ENCODE data around the gene SLC22A16.
"Not testable (repeated sequence)": the region's sequence is repeated elsewhere in the genome, so short reads cannot be mapped to it uniquely, and the experiment has no call there.

Gene SLC22A16

DNA sequence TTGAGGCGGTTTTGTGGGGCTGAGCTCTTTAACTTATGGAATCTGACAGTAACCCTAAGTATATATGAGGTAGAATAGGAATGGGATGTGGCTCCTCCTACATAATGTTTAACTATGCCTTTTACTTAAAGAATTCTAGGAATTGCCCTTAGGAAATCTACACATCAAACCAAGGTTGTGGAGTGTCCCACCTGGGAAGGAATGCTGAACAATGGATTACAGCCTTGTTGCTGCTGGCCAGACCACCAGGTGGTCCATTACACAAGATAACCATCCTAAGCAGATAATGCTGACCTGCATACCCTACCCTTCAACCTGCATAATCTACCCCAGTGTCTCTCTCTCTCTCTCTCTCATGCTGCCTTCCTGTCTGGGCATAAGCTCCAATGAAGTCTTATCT is 35.0 kb upstream of the SLC22A16 start:
- H4K91ac ChIP-seq (ENCODE audit: low read length) = no peak overlapping the region

DNA sequence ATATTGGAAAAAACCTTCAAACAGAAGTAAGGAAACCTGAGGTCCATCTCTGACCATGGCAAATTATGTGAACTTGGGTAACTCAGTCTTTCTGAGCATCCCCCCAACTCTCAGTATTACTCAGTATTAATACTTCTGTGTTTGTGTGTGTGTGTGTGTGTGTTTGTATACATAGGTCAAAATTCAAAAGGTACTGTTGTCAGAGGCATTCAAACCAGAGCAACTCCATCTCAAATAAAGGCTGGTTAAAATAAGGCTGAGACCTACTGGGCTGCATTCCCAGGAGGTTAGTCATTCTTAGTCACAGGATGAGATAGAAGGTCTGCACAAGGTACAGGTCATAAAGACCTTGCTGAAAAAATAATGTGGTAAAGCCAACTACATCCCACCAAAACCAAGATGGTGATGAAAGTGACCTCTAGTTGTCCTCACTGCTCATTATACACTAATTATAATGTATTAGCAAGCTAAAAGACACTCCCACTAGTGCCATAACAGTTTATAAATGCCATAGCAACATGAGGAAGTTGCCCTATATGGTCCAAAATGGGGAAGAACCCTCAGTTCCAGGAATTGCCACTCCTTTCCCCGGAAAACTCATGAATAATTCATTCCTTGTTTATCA is 33.3 kb upstream of the SLC22A16 start:
- no peak overlapping the region for H3K18ac ChIP-seq (ENCODE audit: low read depth in 1 of 2, low read length in 2 of 2)
- 97% methylated on average over 1 of the region's 1 CpG for WGBS
- no peak overlapping the region for H3K4me3 ChIP-seq (ENCODE audit: insufficient read depth in 1 of 2, low read depth in 1 of 2, low read length in 2 of 2)
- H3K14ac ChIP-seq (ENCODE audit: low read length in 2 of 2) = no peak overlapping the region
- H2BK5ac ChIP-seq (ENCODE audit: low read depth, low read length, poor library complexity, severe bottlenecking) = no peak overlapping the region
- no peak overlapping the region for H3K4ac ChIP-seq (ENCODE audit: low read depth in 1 of 2, low read length in 2 of 2)
- no peak overlapping the region for H2BK120ac ChIP-seq (ENCODE audit: low read depth, low read length)
- peak overlapping the region; percentile 35 for H3K27ac ChIP-seq (ENCODE audit: low read length, poor library complexity, severe bottlenecking)
- no peak overlapping the region for H4K8ac ChIP-seq (ENCODE audit: low read length)
- no peak overlapping the region for H3K9ac ChIP-seq (ENCODE audit: low read length)
- H2AK5ac ChIP-seq (ENCODE audit: low read length, severe bottlenecking) = no peak overlapping the region
- H3K23ac ChIP-seq (ENCODE audit: low read length in 2 of 2) = no peak overlapping the region
- H2BK12ac ChIP-seq (ENCODE audit: low read length in 2 of 2) = no peak overlapping the region
- DNase-seq = peak; percentile 56
- H2BK15ac ChIP-seq (ENCODE audit: low read depth, poor library complexity, severe bottlenecking) = no peak overlapping the region
- H3K4me2 ChIP-seq (ENCODE audit: low read length, poor library complexity, severe bottlenecking) = no peak overlapping the region
- no peak overlapping the region for H4K91ac ChIP-seq (ENCODE audit: low read length)
- H3K36me3 ChIP-seq (ENCODE audit: control insufficient read depth in 1 of 2, insufficient read depth in 2 of 2, low read depth in 1 of 2, low read length in 2 of 2) = no peaks in the 10 kb centered on the region
- no peaks in the 10 kb centered on the region for H3K9me3 ChIP-seq (ENCODE audit: control insufficient read depth, low read length)
- no peak overlapping the region for H2AFZ ChIP-seq (ENCODE audit: low read depth, low read length)
- no peaks in the 10 kb centered on the region for H3K79me1 ChIP-seq (replicated peaks; ENCODE audit: low read length, poor library complexity, severe bottlenecking)
- no peaks in the 10 kb centered on the region for H3K27me3 ChIP-seq (ENCODE audit: control insufficient read depth in 1 of 2, insufficient read depth in 1 of 2, low read length in 2 of 2)
- no peaks in the 10 kb centered on the region for H3K4me1 ChIP-seq (ENCODE audit: control insufficient read depth, insufficient read depth, low read depth, low read length)

More for the DNA sequence above, 35.0 kb upstream of the SLC22A16 start:
- Histone ChIP-seq H2AK5ac (ENCODE audit: low read length, severe bottlenecking) (no peak overlapping the region), H3K36me3 (ENCODE audit: control insufficient read depth in 1 of 2, insufficient read depth in 2 of 2, low read depth in 1 of 2, low read length in 2 of 2) (no peaks in the 10 kb centered on the region), H3K4me1 (ENCODE audit: control insufficient read depth, insufficient read depth, low read depth, low read length) (no peaks in the 10 kb centered on the region), H3K27me3 (ENCODE audit: control insufficient read depth in 1 of 2, insufficient read depth in 1 of 2, low read length in 2 of 2) (no peaks in the 10 kb centered on the region), H2BK120ac (ENCODE audit: low read depth, low read length) (no peak overlapping the region), H4K8ac (ENCODE audit: low read length) (no peak overlapping the region), H2BK15ac (ENCODE audit: low read depth, poor library complexity, severe bottlenecking) (no peak overlapping the region), H3K27ac (ENCODE audit: low read length, poor library complexity, severe bottlenecking) (no peak overlapping the region), H3K9me3 (ENCODE audit: control insufficient read depth, low read length) (no peaks in the 10 kb centered on the region), H2AFZ (ENCODE audit: low read depth, low read length) (no peak overlapping the region), H3K14ac (ENCODE audit: low read length in 2 of 2) (no peak overlapping the region), H2BK12ac (ENCODE audit: low read length in 2 of 2) (no peak overlapping the region), H3K23ac (ENCODE audit: low read length in 2 of 2) (no peak overlapping the region), H3K18ac (ENCODE audit: low read depth in 1 of 2, low read length in 2 of 2) (no peak overlapping the region), H3K9ac (ENCODE audit: low read length) (no peak overlapping the region), H3K4me3 (ENCODE audit: insufficient read depth in 1 of 2, low read depth in 1 of 2, low read length in 2 of 2) (no peak overlapping the region), H3K4ac (ENCODE audit: low read depth in 1 of 2, low read length in 2 of 2) (no peak overlapping the region), H2BK5ac (ENCODE audit: low read depth, low read length, poor library complexity, severe bottlenecking) (no peak overlapping the region), H3K79me1 (replicated peaks; ENCODE audit: low read length, poor library complexity, severe bottlenecking) (no peaks in the 10 kb centered on the region), H3K4me2 (ENCODE audit: low read length, poor library complexity, severe bottlenecking) (no peak overlapping the region)
- no peak for DNase-seq
- WGBS = no CpG with 5 or more reads among the region's 1 CpG

DNA sequence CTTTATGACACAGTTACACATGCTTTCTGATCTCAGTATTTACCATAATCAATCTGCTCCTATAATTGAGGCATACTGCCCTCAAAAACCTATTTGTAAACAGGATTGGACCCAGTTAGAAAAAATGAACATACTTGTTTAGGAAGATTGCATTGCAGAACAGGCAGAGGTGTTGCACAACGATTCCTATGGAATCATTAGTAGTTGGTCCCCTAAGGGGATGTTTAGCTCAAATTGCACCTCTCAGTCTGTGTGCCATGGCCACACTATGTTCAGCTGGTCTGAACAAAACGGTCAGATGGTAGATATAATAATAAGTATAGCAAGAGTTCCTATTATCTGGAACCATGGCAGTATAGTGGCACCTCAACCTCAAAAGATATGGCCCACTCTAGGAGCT is 28.5 kb upstream of the SLC22A16 start:
- not testable (repeated sequence) for H3K4me2 ChIP-seq (ENCODE audit: low read length, poor library complexity, severe bottlenecking); DNase-seq; H3K27me3 ChIP-seq (ENCODE audit: control insufficient read depth in 1 of 2, insufficient read depth in 1 of 2, low read length in 2 of 2); H2AK5ac ChIP-seq (ENCODE audit: low read length, severe bottlenecking); H2BK120ac ChIP-seq (ENCODE audit: low read depth, low read length); H2BK15ac ChIP-seq (ENCODE audit: low read depth, poor library complexity, severe bottlenecking); H2AFZ ChIP-seq (ENCODE audit: low read depth, low read length); H4K8ac ChIP-seq (ENCODE audit: low read length); H3K4ac ChIP-seq (ENCODE audit: low read depth in 1 of 2, low read length in 2 of 2); H3K4me1 ChIP-seq (ENCODE audit: control insufficient read depth, insufficient read depth, low read depth, low read length); H3K23ac ChIP-seq (ENCODE audit: low read length in 2 of 2); H3K9ac ChIP-seq (ENCODE audit: low read length); H3K14ac ChIP-seq (ENCODE audit: low read length in 2 of 2); H4K91ac ChIP-seq (ENCODE audit: low read length); H3K18ac ChIP-seq (ENCODE audit: low read depth in 1 of 2, low read length in 2 of 2); H2BK12ac ChIP-seq (ENCODE audit: low read length in 2 of 2); H2BK5ac ChIP-seq (ENCODE audit: low read depth, low read length, poor library complexity, severe bottlenecking); H3K79me1 ChIP-seq (replicated peaks; ENCODE audit: low read length, poor library complexity, severe bottlenecking); H3K9me3 ChIP-seq (ENCODE audit: control insufficient read depth, low read length); H3K27ac ChIP-seq (ENCODE audit: low read length, poor library complexity, severe bottlenecking); H3K4me3 ChIP-seq (ENCODE audit: insufficient read depth in 1 of 2, low read depth in 1 of 2, low read length in 2 of 2); H3K36me3 ChIP-seq (ENCODE audit: control insufficient read depth in 1 of 2, insufficient read depth in 2 of 2, low read depth in 1 of 2, low read length in 2 of 2)
- WGBS = 84% methylated on average over 2 of the region's 2 CpGs

DNA sequence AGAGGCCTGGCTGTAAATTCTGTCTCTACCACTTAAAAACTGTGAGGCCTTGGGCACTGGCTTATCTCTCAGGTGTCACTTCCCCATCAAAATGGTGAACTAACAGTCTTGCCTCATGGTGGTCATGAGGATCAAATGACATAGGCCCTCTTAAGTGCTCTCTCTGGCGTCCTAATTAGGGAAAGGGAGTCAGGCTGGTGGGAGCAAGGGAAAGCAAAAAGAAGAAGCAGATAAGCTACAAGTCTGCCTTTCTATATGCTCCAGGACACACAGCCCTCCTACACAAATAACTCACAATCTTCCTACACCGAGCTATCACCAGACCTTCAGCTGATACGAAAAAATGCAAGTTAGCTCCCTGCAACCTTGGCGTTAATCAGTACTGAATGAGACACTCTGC is 19.5 kb upstream of the SLC22A16 start:
- no peak overlapping the region for H3K27ac ChIP-seq (ENCODE audit: low read length, poor library complexity, severe bottlenecking)
- H4K8ac ChIP-seq (ENCODE audit: low read length) = no peak overlapping the region
- H3K4ac ChIP-seq (ENCODE audit: low read depth in 1 of 2, low read length in 2 of 2) = no peak overlapping the region
- no peak overlapping the region for H2BK120ac ChIP-seq (ENCODE audit: low read depth, low read length)
- WGBS = 50% methylated on average over 4 of the region's 4 CpGs
- no peak overlapping the region for H3K18ac ChIP-seq (ENCODE audit: low read depth in 1 of 2, low read length in 2 of 2)
- no peak overlapping the region for H4K91ac ChIP-seq (ENCODE audit: low read length)
- H2AFZ ChIP-seq (ENCODE audit: low read depth, low read length) = no peak overlapping the region
- DNase-seq = no peak
- no peaks in the 10 kb centered on the region for H3K36me3 ChIP-seq (ENCODE audit: control insufficient read depth in 1 of 2, insufficient read depth in 2 of 2, low read depth in 1 of 2, low read length in 2 of 2)
- H3K9me3 ChIP-seq (ENCODE audit: control insufficient read depth, low read length) = no peaks in the 10 kb centered on the region
- no peak overlapping the region for H2BK12ac ChIP-seq (ENCODE audit: low read length in 2 of 2)
- H3K9ac ChIP-seq (ENCODE audit: low read length) = no peak overlapping the region
- H3K4me1 ChIP-seq (ENCODE audit: control insufficient read depth, insufficient read depth, low read depth, low read length) = no peaks in the 10 kb centered on the region
- no peaks in the 10 kb centered on the region for H3K79me1 ChIP-seq (replicated peaks; ENCODE audit: low read length, poor library complexity, severe bottlenecking)
- H3K14ac ChIP-seq (ENCODE audit: low read length in 2 of 2) = no peak overlapping the region
- no peak overlapping the region for H3K4me3 ChIP-seq (ENCODE audit: insufficient read depth in 1 of 2, low read depth in 1 of 2, low read length in 2 of 2)
- H3K27me3 ChIP-seq (ENCODE audit: control insufficient read depth in 1 of 2, insufficient read depth in 1 of 2, low read length in 2 of 2) = peaks cover 0 to 27% of the 10 kb centered on the region in 2 experiments
- no peak overlapping the region for H2BK5ac ChIP-seq (ENCODE audit: low read depth, low read length, poor library complexity, severe bottlenecking)
- H2AK5ac ChIP-seq (ENCODE audit: low read length, severe bottlenecking) = no peak overlapping the region
- no peak overlapping the region for H2BK15ac ChIP-seq (ENCODE audit: low read depth, poor library complexity, severe bottlenecking)
- no peak overlapping the region for H3K4me2 ChIP-seq (ENCODE audit: low read length, poor library complexity, severe bottlenecking)
- H3K23ac ChIP-seq (ENCODE audit: low read length in 2 of 2) = no peak overlapping the region

Measured in mesenchymal stem cell (in vitro differentiated cells and primary cell).